Right cardiac atrium (tissue), 5 donors: Measurements from ENCODE around the gene DLX5. TPM values are rescaled to one million over a fixed set of nuclear protein-coding genes. Genes with fewer than 3 reads are reported as not detected.

Experiments
- ATAC-seq, 2 donors: fragments of 200-7000 bp; cut with Tn5 transposase; one replicate each; pipeline versions ENCODE4 v1.8.0 to v1.9.1; 2020; ENCODE audit warnings: moderate library complexity in 2 of 2, mild to moderate bottlenecking in 1 of 2
- DNase-seq, 3 donors: peaks; one replicate each; pipeline ENCODE4 v3.0.0-alpha.2; 2020
- H3K27ac ChIP-seq: one replicate; pipeline ENCODE4 v1.5.1; 2013; ENCODE audit warnings: mild to moderate bottlenecking, low read length, control low read depth, moderate library complexity
- H3K27me3 ChIP-seq: one replicate; pipeline ENCODE4 v1.6.1; 2013; ENCODE audit not compliant: control insufficient read depth, insufficient read depth
- H3K4me1 ChIP-seq: one replicate; pipeline ENCODE4 v1.6.1; 2013; ENCODE audit warnings: low read length; ENCODE audit not compliant: control insufficient read depth, insufficient read depth
- H3K4me3 ChIP-seq: one replicate; pipeline ENCODE4 v1.5.1; 2013; ENCODE audit warnings: low read length, control low read depth
- H3K9me3 ChIP-seq: one replicate; pipeline ENCODE4 v1.6.1; 2013; ENCODE audit warnings: low read length; ENCODE audit not compliant: control insufficient read depth
- WGBS: extraction: QIAGEN DNeasy Blood & Tissue Kit; methylation state at CpG from one replicate; pipeline ENCODE4 v1.1.7; 2013; 5-methylcytosine and 5-hydroxymethylcytosine counted together
- intact Hi-C, 4 donors: fragments of 100-400 bp; cut with DNase I; formaldehyde crosslinking; loops; one replicate each; pipeline versions ENCODE4 v1.11.0 to v1.14.0; 2022 to 2023
- polyA plus RNA-seq: library from polyadenylated mRNA; stranded (reverse); fragments of 200-250 nt; gene quantifications from one replicate; pipeline ENCODE4 v1.2.3, GENCODE V29; 2013
- total RNA-seq, 4 donors: library from RNA; stranded (reverse); fragmentation: NEBNext Ultra II Directional; extraction: Animal tissue kit (Norgen Biotek cat#: 25700); gene quantifications; one replicate each; pipeline ENCODE4 v1.2.1, GENCODE V29; 2021
- donor health status: healthy with polysubstance abuse.
- donor health status: DM: no; HTN: yes; CAD: no.
- donor health status: DM: no; HTN: no; CAD: no.
- donor health status: DM: no; HTN: yes; CAD: no; lungs with severe emphysema.
- donor health status: DM: yes; HTN: yes; CAD: no.

DLX5 gene
- total and polyA plus RNA-seq, 5 donors = 0.27 TPM; not detected in 4

DNA sequence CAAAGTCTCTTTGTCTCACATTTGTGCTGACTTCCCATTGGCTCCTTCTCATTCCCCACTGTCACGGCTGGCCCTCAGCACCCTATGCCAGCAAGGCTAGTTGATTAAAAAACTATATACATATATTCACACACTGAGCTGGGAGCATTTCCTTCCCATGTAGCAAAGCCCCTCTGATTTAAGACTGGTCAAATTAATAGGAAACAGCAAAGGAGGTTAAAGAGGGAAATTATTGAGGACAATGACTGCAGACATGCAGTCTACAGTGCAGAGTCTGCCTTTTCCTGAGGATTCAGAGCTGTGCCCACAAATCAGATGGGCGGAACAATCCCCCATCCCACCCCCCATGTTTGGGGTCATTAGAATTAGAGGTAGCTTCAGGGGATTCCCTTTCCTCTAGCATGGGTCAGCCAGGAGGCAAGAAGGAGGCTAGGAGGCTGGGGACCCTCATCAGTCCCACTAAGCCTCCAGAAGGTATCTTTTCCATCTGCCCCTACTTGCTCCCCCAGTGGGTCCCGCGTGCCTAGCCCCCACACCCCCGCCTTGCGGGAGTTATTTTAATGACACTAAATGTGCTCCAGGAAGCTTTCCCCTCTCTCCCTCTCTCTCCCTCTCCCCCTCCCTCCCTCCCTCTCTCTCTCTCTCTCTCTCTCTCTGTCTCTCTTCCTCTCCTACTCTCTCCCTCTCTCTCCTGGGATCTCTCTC lies 29.1 kb downstream of the DLX5 start:
- H3K4me1 ChIP-seq = no peaks in the 10 kb centered on the region
- DNase-seq (no peak), ATAC-seq (no peak)
- H3K9me3 ChIP-seq = no peaks in the 10 kb centered on the region
- H3K27ac ChIP-seq = no peak overlapping the region
- intact Hi-C loops = no loop called here
- H3K27me3 ChIP-seq = no peaks in the 10 kb centered on the region
- no peak overlapping the region for H3K4me3 ChIP-seq
- 2% methylated on average over 6 of the region's 6 CpGs for WGBS

GRCh38 chr7:96993980-96994379 lies 30.7 kb downstream of the DLX5 start:
- 26% methylated on average over 1 of the region's 1 CpG for WGBS
- ATAC-seq (no peak), DNase-seq (no peak)
- no peak overlapping the region for H3K4me3 ChIP-seq
- H3K27ac ChIP-seq = no peak overlapping the region
- intact Hi-C loops = no loop called here
- H3K4me1 ChIP-seq = peaks cover 1% of the 10 kb centered on the region
- H3K9me3 ChIP-seq = no peaks in the 10 kb centered on the region
- no peaks in the 10 kb centered on the region for H3K27me3 ChIP-seq

- Histone ChIP-seq H3K27me3 (no peaks in the 10 kb centered on the region), H3K4me1 (peaks cover 1% of the 10 kb centered on the region), H3K4me3 (no peak overlapping the region), H3K9me3 (no peaks in the 10 kb centered on the region), H3K27ac (no peak overlapping the region)
- no peak for DNase-seq
- 5% methylated on average over 27 of the region's 27 CpGs for WGBS
- no peak for ATAC-seq
- intact Hi-C loops = no loop called here
Observed at GRCh38 chr7:96993094-96993865, 31.4 kb downstream of the DLX5 start.

DNA sequence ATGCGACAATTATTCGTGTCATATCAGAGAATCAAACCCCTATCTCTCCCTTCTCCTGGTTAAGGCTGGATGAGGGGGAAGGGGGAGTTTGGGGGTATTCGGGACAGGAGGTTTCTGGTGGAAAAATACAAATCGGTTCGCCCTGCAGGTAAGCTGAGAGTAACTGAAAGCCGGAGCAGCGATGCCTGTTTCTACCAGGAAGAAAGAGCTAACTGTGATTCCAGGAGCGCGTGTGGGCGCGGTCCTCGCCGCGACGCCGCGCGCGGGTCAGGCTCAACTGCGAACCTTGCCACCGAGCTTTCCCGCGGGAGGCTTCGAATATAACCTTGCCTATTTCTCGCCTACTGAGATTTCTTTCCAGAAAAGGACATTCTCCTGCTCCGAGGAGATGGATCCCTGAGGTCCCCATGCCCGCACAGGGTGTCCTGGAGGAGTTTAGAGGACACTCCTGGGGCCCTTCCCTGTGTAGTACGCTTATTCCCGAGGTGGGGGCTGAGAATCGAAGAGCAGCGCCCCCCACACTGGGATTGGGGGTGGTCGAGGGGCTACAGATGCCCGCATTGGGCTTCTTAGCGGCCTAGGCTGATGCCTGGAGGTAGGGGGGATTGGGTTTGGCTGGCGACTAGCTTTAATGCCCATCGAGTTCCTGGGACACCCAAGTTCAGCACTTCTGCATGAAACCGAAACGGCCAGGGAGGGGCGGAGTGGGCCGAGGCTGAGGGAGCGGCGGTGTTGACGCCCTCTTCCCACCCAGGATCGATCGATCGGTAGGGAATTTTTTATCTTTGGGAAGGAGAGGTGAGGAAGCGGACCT lies 32.2 kb downstream of the DLX5 start:
- no peak overlapping the region for H3K27ac ChIP-seq
- no peaks in the 10 kb centered on the region for H3K9me3 ChIP-seq
- H3K27me3 ChIP-seq = peaks cover 2% of the 10 kb centered on the region
- DNase-seq (no peak), ATAC-seq (no peak)
- 6% methylated on average over 47 of the region's 47 CpGs for WGBS
- H3K4me3 ChIP-seq = no peak overlapping the region
- peaks cover 1% of the 10 kb centered on the region for H3K4me1 ChIP-seq
- intact Hi-C loops = no loop called here

- Histone ChIP-seq H3K4me3 (no peak overlapping the region), H3K9me3 (no peaks in the 10 kb centered on the region), H3K27ac (no peak overlapping the region), H3K4me1 (peaks cover 1% of the 10 kb centered on the region), H3K27me3 (peaks cover 5% of the 10 kb centered on the region)
- intact Hi-C loops = no loop called here
- WGBS = 7% methylated on average over 13 of the region's 13 CpGs
- DNase-seq (no peak), ATAC-seq (no peak)
Observed at GRCh38 chr7:96991546-96992191, 33.0 kb downstream of the DLX5 start.

GRCh38 chr7:96989859-96990317 lies 34.7 kb downstream of the DLX5 start:
- DNase-seq (no peak), ATAC-seq (no peak)
- intact Hi-C loops = no loop called here
- H3K4me1 ChIP-seq = peaks cover 1% of the 10 kb centered on the region
- H3K27me3 ChIP-seq = peaks cover 5% of the 10 kb centered on the region
- no peak overlapping the region for H3K4me3 ChIP-seq
- no peaks in the 10 kb centered on the region for H3K9me3 ChIP-seq
- WGBS = 11% methylated on average over 8 of the region's 8 CpGs
- no peak overlapping the region for H3K27ac ChIP-seq

DNA sequence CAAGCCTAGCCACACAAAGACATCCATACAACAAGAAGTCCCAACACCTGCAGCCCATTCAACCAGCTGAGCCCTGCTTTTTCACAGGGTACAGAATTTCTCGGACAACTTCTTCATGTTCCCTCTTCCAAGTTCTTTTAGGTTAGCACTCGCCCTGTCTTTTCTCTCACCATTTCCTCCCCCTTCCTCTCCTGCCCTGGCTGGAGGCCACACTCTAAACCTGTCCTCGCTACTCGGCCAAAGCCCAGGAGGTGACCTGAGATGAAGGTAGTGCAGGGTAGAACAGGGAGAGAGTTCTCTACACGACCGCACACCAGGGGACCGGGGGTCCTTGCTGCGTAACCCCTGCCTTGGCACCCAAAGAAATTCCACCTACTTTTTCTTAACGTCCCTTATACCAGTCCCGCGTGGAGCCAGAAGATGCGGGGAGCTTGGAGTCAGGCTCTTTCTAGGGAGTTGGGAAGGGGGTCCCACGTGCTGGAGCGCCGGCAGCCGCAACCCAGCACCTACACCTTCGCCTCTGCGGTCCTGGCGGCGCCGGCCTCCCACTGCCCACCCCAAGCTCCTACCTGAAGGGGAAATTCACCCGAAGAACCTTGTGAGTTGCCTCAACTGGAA lies 35.3 kb downstream of the DLX5 start:
- H3K4me1 ChIP-seq = peaks cover 1% of the 10 kb centered on the region
- 8% methylated on average over 22 of the region's 22 CpGs for WGBS
- H3K27ac ChIP-seq = no peak overlapping the region
- DNase-seq (no peak), ATAC-seq (no peak)
- peaks cover 5% of the 10 kb centered on the region for H3K27me3 ChIP-seq
- no peaks in the 10 kb centered on the region for H3K9me3 ChIP-seq
- H3K4me3 ChIP-seq = no peak overlapping the region
- intact Hi-C loops = no loop called here

GRCh38 chr7:96987719-96988118 lies 36.9 kb downstream of the DLX5 start:
- H3K9me3 ChIP-seq = no peaks in the 10 kb centered on the region
- intact Hi-C loops = no loop called here
- ATAC-seq (no peak), DNase-seq (no peak)
- peaks cover 5% of the 10 kb centered on the region for H3K27me3 ChIP-seq
- no peak overlapping the region for H3K27ac ChIP-seq
- H3K4me3 ChIP-seq = no peak overlapping the region
- peaks cover 1% of the 10 kb centered on the region for H3K4me1 ChIP-seq

DNA sequence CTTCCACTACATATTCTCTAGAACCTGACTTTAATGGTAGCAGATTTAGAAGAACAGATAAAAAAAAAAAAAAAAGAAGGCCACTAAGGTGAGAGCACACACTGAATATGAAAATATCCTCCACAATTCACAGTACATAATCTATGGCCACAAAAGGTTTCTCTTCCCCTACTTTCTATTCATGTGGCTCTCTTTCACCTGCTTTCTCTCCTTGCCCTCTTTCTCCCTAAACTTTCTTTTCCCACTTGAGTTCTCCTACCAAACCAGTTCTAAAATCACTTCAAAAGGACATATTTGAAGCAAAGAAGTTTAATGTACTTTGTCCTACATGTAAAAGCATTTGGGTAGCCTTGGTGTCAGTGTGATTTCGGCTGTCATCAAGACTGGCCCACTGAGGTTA lies 37.7 kb downstream of the DLX5 start:
- DNase-seq (no peak), ATAC-seq (no peak)
- no peak overlapping the region for H3K27ac ChIP-seq
- intact Hi-C loops = no loop called here
- peaks cover 1% of the 10 kb centered on the region for H3K4me1 ChIP-seq
- no peak overlapping the region for H3K4me3 ChIP-seq
- H3K27me3 ChIP-seq = peaks cover 5% of the 10 kb centered on the region
- no peaks in the 10 kb centered on the region for H3K9me3 ChIP-seq
- 53% methylated on average over 1 of the region's 1 CpG for WGBS

- intact Hi-C loops = no loop called here
- ATAC-seq = no peak
- Histone ChIP-seq H3K27ac (no peak overlapping the region), H3K9me3 (no peaks in the 10 kb centered on the region), H3K4me3 (no peak overlapping the region), H3K4me1 (peaks cover 1% of the 10 kb centered on the region), H3K27me3 (peaks cover 5% of the 10 kb centered on the region)
- no peak for DNase-seq
- 39% methylated on average over 1 of the region's 1 CpG for WGBS
Observed at GRCh38 chr7:96985992-96986391, 38.6 kb downstream of the DLX5 start.
